Measurements from ENCODE around the gene CRYGC.

Gene CRYGC

DNA sequence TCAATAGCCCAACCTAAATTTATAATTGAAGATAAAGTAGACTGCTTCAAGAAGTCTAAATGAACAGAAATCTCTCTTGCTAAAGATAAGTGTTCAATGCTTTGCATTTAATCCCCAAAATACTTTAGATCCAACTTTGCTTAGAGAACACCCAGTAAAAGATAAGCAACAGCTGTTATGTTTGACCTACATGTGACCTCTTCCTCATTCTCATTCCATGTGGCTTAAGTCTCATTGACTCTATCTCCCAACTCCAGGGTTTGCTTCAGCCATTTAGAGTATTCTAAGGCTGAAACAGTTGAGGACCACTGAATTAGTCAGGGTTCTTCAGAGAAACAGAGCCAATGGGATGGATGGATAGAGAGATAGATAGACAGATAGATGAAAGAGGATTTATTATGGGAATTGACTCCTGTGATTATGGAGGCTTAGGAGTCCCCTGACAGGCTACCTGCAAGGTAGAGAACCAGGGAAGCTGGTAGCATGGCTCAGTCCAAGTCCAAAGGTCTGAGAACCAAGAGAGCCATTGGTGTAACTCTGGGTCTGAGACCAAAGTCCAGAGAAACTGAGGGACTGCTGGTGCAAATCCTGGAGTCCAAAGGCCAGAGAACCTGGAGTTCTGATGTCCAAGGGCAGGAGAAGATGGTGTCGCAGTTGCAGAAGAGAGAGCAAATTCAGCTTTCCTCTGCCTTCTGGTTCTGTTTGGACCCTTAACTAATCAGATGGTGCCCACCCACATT, 37.4 kb downstream of the CRYGC start:
- DNase-seq, result no peak

DNA sequence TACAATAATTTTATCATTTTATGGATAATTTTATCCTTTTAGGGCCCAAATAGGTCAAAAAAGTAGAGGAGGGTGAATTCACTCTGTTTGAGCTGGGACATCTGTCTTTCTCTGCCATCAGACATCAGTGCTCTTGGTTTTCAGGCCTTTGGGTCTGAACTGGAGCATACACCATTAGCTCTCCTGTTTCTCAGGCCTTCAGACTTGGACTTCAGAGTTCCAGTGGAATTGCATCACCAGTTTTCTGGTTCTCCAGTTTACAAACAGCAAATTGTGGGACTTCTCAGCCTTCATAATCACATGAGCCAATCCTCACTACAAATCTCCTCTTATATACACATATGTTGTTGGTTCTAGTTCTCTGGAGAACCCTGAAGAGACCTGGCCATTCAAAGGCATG, 39.2 kb downstream of the CRYGC start:
- DNase-seq, result no peak

DNA sequence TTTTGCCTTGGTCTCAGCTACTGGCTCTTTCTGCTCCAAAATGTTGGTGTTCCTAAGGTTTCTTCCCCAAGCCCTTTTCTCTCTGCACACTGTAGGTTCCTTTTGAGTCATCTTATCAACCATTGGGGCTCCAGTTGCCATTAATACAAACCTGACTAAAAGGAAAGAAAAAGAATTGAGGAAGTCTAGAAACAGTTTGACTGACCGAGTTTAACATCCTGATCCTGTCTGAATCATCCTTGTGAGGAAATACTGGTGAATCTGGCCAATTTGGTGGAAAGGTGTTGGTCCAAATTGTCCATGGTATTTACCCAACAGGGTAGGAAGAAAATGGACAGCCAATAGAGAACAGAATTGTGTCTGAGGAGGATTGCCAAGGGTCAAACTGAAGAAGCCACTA, 43.6 kb downstream of the CRYGC start:
- DNase-seq, result no peak

DNA sequence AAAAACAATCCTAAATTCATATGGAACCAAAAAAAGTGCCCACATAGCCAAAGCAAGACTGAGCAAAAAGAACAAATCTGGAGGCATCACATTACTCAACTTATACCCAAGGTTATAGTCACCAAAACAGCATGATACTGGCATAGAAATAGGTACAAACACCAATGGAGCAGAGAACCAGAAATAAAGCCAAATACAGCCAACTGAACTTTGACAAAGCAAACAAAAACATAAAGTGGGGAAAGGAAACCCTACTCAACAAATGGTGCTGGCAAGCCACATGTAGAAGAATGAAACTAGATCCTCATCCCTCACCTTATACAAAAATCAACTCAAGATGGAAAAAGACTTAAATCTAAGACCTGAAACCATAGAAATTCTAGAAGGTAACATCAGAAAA, 45.8 kb downstream of the CRYGC start:
- DNase-seq, result no peak
